CD8-positive, alpha-beta memory T cell (primary cell): ENCODE data around the gene RPS6KA4. TPM values are rescaled to one million over a fixed set of nuclear protein-coding genes. Genes with fewer than 3 reads are reported as not detected.

Experiments
- CTCF ChIA-PET: fragments of 350-600 bp; sonication (Branson Sonifier 250); formaldehyde crosslinking; loops from one replicate; lab custom pipeline; 2021; ENCODE audit warnings: antibody characterized with exemption; lab: Charles Lee
- POLR2A ChIA-PET: fragments of 350-600 bp; sonication (Branson Sonifier 250); formaldehyde crosslinking; loops from one replicate; lab custom pipeline; 2021; ENCODE audit warnings: antibody characterized with exemption; lab: Charles Lee
- DNase-seq, 5 donors: peaks; one replicate each; pipeline versions ENCODE4 v3.0.0 to v3.0.0-alpha.2; 2020 to 2022; ENCODE audit warnings: mixed read lengths in 1 of 5
- H3K27ac ChIP-seq: one replicate; pipeline ENCODE4 v1.7.0; 2013; ENCODE audit warnings: low read depth, mild to moderate bottlenecking, low read length, moderate library complexity
- H3K27me3 ChIP-seq: 2 replicates; pipeline ENCODE4 v1.7.0; 2013; ENCODE audit warnings: low read length, mild to moderate bottlenecking; ENCODE audit not compliant: insufficient read depth, poor library complexity, severe bottlenecking
- H3K36me3 ChIP-seq: 2 replicates; pipeline ENCODE4 v1.7.0; 2013; ENCODE audit warnings: mild to moderate bottlenecking, low read length, moderate library complexity; ENCODE audit not compliant: insufficient read depth
- H3K4me1 ChIP-seq: 2 replicates; pipeline ENCODE4 v1.7.0; 2013; ENCODE audit warnings: mild to moderate bottlenecking, low read length, moderate library complexity; ENCODE audit not compliant: insufficient read depth
- H3K4me3 ChIP-seq: 2 replicates; pipeline ENCODE4 v1.7.0; 2013; ENCODE audit warnings: mild to moderate bottlenecking, low read length
- H3K9me3 ChIP-seq: 2 replicates; pipeline ENCODE4 v1.7.0; 2013; ENCODE audit warnings: mild to moderate bottlenecking, low read length
- H3K27ac Mint-ChIP-seq, 8 donors: one replicate each; pipeline ENCODE4 v1.8.0; 2020 to 2021; ENCODE audit warnings: mixed read lengths in 8 of 8, mild to moderate bottlenecking in 6 of 8, inconsistent platforms in 3 of 8, moderate library complexity in 3 of 8
- H3K27me3 Mint-ChIP-seq, 2 donors: one replicate each; pipeline ENCODE4 v1.8.0; 2020 to 2021; ENCODE audit warnings: mixed read lengths in 2 of 2, mild to moderate bottlenecking in 1 of 2, moderate library complexity in 1 of 2
- H3K36me3 Mint-ChIP-seq, 3 donors: one replicate each; pipeline ENCODE4 v1.8.0; 2020 to 2021; ENCODE audit warnings: mixed read lengths in 3 of 3, inconsistent platforms in 1 of 3, mild to moderate bottlenecking in 1 of 3
- H3K4me1 Mint-ChIP-seq, 3 donors: one replicate each; pipeline ENCODE4 v1.8.0; 2020 to 2021; ENCODE audit warnings: mixed read lengths in 3 of 3, inconsistent platforms in 1 of 3, mild to moderate bottlenecking in 1 of 3
- H3K4me3 Mint-ChIP-seq, 7 donors: one replicate each; pipeline ENCODE4 v1.8.0; 2020 to 2021; ENCODE audit warnings: mixed read lengths in 7 of 7, mild to moderate bottlenecking in 6 of 7, moderate library complexity in 4 of 7, inconsistent platforms in 2 of 7
- H3K9me3 Mint-ChIP-seq, 5 donors: one replicate each; pipeline ENCODE4 v1.8.0; 2020 to 2022; ENCODE audit warnings: mixed read lengths in 5 of 5, mild to moderate bottlenecking in 3 of 5, moderate library complexity in 2 of 5, inconsistent platforms in 1 of 5
- polyA plus RNA-seq: library from polyadenylated mRNA; unstranded; fragments of 300-500 nt; fragmentation: Illumina TruSeq; gene quantifications from one replicate; pipeline ENCODE4 v1.2.3, GENCODE V29; 2021
- total RNA-seq, 2 experiments: library from RNA; stranded (reverse); gene quantifications; one replicate each; pipeline ENCODE4 v1.2.3, GENCODE V29; 2021

RPS6KA4 gene
- total and polyA plus RNA-seq, 3 experiments from 2014 or later, result 15.9 to 39.0 (median 38.0) TPM

DNA sequence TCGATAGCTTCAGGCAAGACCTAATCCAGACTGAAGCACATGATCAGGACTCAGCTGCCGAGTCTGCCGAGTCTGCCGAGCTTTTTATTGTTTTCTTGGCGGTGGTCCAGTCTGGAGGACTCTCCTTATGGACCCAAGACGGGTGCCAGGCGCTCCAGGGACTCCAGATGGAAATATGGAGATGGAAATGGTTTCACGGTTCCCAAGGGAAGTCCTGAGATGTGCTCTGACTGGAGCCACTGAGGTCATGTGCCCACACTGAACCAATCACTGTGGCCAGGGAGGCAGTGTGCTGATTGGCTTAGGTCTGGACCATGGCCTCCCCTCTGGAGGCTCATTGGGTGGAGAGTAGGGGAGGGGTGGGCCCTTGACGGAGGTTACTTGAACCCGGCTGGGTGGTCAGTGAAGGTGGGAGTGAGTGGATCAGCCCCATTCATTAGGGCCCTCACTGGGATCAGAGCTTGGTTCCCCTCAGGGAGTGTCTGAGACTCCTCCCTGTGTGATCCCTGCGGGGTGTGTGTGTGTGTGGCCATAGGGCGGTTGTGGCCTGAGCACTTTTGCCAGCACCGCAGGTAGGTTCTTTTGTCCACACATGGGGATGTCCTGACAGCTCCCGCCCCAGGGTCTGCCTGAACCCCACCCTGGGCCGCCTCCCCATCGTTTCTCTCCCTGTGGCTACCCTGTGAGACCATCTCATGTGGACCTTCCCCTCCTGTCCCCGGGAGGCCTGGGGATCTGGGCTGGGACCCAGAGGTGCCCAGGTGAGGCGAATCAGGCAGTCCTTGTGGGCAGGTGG, 14.0 kb downstream of the RPS6KA4 start:
- H3K4me3 Mint-ChIP-seq, result no peak overlapping the region
- no peak overlapping the region for H3K27ac Mint-ChIP-seq
- peaks cover 0 to 24% (median 1%) of the 10 kb centered on the region in 3 donors for H3K36me3 Mint-ChIP-seq
- Histone ChIP-seq H3K4me1 (no peaks in the 10 kb centered on the region), H3K9me3 (no peaks in the 10 kb centered on the region), H3K4me3 (no peak overlapping the region), H3K27me3 (no peaks in the 10 kb centered on the region), H3K27ac (no peak overlapping the region), H3K36me3 (no peaks in the 10 kb centered on the region)
- DNase-seq, result no peak
- ChIA-PET CTCF (no interaction called here), POLR2A (no interaction called here)
- H3K27me3 Mint-ChIP-seq, result peaks cover 0 to 1% of the 10 kb centered on the region in 2 donors
- no peaks in the 10 kb centered on the region for H3K4me1 Mint-ChIP-seq
- H3K9me3 Mint-ChIP-seq, result no peaks in the 10 kb centered on the region

DNA sequence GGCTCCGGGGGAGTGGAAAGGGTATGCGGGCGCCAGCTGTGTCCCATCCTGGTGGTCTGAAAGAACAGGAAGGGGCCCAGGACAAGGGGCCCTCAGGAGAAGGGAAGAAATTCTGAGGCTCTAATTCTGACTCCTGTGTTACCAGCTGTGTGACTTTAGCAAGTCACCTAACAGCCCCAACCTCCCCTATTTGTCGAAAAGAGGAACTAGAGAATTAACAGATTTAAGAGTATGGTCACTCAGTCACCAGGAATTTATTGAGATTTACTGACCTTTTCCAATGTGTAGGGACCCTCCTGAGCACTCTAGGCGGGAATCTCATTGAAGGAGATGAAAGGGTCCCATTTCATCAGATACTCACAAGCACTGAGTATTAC, 14.6 kb downstream of the RPS6KA4 start:
- H3K36me3 ChIP-seq, result no peaks in the 10 kb centered on the region
- Mint-ChIP-seq H3K36me3 (peaks cover 0 to 21% (median 1%) of the 10 kb centered on the region in 3 donors), H3K4me1 (no peaks in the 10 kb centered on the region), H3K4me3 (no peak overlapping the region), H3K9me3 (no peaks in the 10 kb centered on the region), H3K27ac (no peak overlapping the region), H3K27me3 (peaks cover 0 to 1% of the 10 kb centered on the region in 2 donors)
- H3K27ac ChIP-seq, result no peak overlapping the region
- H3K4me1 ChIP-seq, result no peaks in the 10 kb centered on the region
- POLR2A ChIA-PET, result no interaction called here
- no peaks in the 10 kb centered on the region for H3K27me3 ChIP-seq
- CTCF ChIA-PET, result no interaction called here
- H3K9me3 ChIP-seq, result no peaks in the 10 kb centered on the region
- H3K4me3 ChIP-seq, result no peak overlapping the region
- no peak for DNase-seq

DNA sequence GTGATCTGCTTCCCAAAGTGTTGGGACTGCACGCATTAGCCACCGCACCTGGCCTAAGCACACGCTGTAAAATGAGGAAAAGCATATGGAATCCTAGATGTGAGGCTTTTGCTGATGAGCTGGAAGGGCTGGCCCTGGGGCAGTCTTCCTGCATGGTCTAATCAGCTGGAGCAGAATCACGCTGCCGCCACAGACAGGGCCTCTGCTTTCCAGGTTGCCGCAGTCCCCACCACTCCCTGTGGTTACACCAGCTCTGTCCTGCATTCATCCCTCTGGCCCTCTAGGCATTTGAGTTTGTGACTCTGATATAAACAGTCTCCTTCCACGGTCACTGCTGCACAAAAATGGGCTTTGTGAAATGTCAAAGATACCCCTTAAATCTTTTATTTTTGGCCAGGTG, 17.1 kb downstream of the RPS6KA4 start:
- H3K27me3 ChIP-seq, result no peaks in the 10 kb centered on the region
- Mint-ChIP-seq H3K4me1 (no peaks in the 10 kb centered on the region), H3K27me3 (no peaks in the 10 kb centered on the region), H3K9me3 (no peaks in the 10 kb centered on the region), H3K27ac (no peak overlapping the region), H3K4me3 (no peak overlapping the region), H3K36me3 (peaks cover 0 to 3% (median 0%) of the 10 kb centered on the region in 3 donors)
- DNase-seq, result no peak
- H3K4me3 ChIP-seq, result no peak overlapping the region
- no peaks in the 10 kb centered on the region for H3K9me3 ChIP-seq
- ChIA-PET CTCF (no interaction called here), POLR2A (no interaction called here)
- no peaks in the 10 kb centered on the region for H3K36me3 ChIP-seq
- H3K4me1 ChIP-seq, result no peaks in the 10 kb centered on the region
- no peak overlapping the region for H3K27ac ChIP-seq

DNA sequence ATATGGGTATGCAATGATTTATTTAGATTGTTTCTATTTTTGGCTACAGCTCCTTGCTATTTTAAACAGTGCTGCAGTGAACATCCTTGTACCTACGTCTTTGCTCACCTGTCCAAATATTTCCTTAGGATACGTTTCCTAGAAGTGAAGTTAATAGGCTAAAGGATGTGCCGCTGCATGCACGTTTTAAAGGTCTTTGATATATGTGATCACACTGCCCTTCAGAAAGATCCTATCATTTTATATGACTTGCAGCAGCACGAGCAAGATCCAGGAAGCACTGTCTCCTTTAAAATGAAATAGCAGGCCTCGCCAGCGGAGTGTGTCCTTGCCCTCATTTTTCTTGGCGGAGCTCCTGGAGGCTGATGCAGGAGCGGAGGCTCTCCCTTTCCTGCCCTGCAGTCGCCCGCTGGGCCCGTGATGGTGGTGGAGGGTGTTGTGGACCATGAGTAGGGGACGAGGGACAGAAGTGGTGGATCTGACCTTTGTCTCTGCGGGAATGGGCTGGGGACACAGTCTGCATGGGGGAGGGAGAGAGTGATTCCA, 19.4 kb downstream of the RPS6KA4 start:
- no peak overlapping the region for H3K27ac ChIP-seq
- no peaks in the 10 kb centered on the region for H3K9me3 Mint-ChIP-seq
- H3K36me3 Mint-ChIP-seq, result no peaks in the 10 kb centered on the region
- ChIA-PET POLR2A (no interaction called here), CTCF (no interaction called here)
- H3K4me3 ChIP-seq, result no peak overlapping the region
- no peaks in the 10 kb centered on the region for H3K9me3 ChIP-seq
- no peaks in the 10 kb centered on the region for H3K36me3 ChIP-seq
- DNase-seq, result no peak
- no peaks in the 10 kb centered on the region for H3K4me1 ChIP-seq
- no peaks in the 10 kb centered on the region for H3K27me3 Mint-ChIP-seq
- no peaks in the 10 kb centered on the region for H3K4me1 Mint-ChIP-seq
- no peak overlapping the region for H3K27ac Mint-ChIP-seq
- no peak overlapping the region for H3K4me3 Mint-ChIP-seq
- H3K27me3 ChIP-seq, result no peaks in the 10 kb centered on the region

DNA sequence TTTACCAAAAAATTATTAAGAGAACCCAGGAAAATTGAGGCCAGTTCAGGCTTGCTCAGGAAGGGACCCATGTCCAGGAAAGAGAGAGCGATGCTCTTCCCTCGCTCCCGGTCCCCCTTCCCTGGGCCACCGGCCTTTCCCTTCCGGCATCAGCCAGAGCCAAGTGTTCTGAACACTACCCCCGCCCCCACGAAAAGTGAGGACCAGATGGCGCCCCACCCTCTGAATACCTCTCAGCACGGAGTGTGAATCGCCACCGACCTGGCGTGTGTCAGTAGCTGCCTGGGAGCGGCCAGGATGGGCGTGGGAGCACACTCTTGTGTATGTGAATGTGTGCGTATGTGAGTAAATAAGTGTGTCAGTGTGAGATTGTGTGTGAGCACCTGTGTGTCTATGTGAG, 20.2 kb downstream of the RPS6KA4 start:
- POLR2A ChIA-PET, result no interaction called here
- CTCF ChIA-PET, result no interaction called here

DNA sequence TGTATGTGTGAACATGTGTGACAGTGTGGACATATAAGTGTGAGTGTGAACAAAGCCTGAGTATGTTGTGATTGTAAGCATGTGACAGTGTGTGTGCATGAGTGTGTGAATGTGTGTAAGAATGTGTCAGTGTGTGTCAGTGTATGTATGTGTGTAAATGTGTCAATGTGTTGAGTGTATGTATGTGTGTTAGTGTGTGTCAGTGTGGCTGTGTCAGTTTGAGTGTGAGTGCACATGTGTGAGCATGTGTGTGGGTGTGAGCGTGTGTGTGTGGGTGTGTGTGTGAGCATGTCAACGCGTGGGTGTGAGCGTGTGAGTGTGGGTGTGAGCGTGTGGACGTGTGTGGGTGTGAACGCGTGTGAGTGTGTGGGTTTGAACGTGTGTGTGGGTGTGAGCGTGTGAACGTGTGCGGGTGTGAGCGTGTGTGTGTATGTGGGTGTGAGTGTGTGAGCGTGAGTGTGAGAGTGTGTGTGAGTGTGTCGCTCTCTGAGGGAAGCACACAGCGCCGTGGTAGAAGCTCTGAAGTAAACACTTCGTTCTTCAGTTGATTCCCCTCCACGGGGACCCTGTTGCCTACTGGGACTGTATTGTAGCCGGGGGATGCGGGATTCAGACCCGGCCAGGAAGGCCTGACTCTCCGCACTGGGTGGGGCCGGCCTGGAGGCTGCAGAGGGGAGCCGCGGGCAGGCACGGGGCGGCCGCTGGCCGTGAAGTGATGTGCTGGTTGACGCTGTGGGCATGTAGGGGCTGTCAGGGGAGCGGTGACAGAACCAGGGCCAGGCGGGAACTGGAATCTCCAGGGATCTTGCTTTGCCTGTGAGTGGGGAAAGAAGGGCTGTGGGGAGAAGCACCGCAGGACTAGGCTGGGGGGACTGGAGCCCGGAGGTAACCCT, 21.1 kb downstream of the RPS6KA4 start:
- Mint-ChIP-seq H3K27me3 (peaks cover 0 to 2% of the 10 kb centered on the region in 2 donors), H3K9me3 (no peaks in the 10 kb centered on the region), H3K36me3 (no peaks in the 10 kb centered on the region), H3K27ac (no peak overlapping the region), H3K4me1 (no peaks in the 10 kb centered on the region), H3K4me3 (no peak overlapping the region)
- no peak for DNase-seq
- H3K4me3 ChIP-seq, result no peak overlapping the region
- no peaks in the 10 kb centered on the region for H3K9me3 ChIP-seq
- POLR2A ChIA-PET, result no interaction called here
- H3K4me1 ChIP-seq, result no peaks in the 10 kb centered on the region
- H3K36me3 ChIP-seq, result no peaks in the 10 kb centered on the region
- CTCF ChIA-PET, result no interaction called here
- peaks cover 6% of the 10 kb centered on the region for H3K27me3 ChIP-seq
- H3K27ac ChIP-seq, result no peak overlapping the region

More for the DNA sequence above, 20.2 kb downstream of the RPS6KA4 start:
- no peaks in the 10 kb centered on the region for H3K4me1 Mint-ChIP-seq
- no peaks in the 10 kb centered on the region for H3K9me3 Mint-ChIP-seq
- Histone ChIP-seq H3K27ac (no peak overlapping the region), H3K9me3 (no peaks in the 10 kb centered on the region), H3K36me3 (no peaks in the 10 kb centered on the region), H3K27me3 (peaks cover 2% of the 10 kb centered on the region), H3K4me3 (no peak overlapping the region), H3K4me1 (no peaks in the 10 kb centered on the region)
- H3K27me3 Mint-ChIP-seq, result peaks cover 0 to 2% of the 10 kb centered on the region in 2 donors
- no peak for DNase-seq
- H3K4me3 Mint-ChIP-seq, result no peak overlapping the region
- H3K27ac Mint-ChIP-seq, result no peak overlapping the region
- no peaks in the 10 kb centered on the region for H3K36me3 Mint-ChIP-seq

DNA sequence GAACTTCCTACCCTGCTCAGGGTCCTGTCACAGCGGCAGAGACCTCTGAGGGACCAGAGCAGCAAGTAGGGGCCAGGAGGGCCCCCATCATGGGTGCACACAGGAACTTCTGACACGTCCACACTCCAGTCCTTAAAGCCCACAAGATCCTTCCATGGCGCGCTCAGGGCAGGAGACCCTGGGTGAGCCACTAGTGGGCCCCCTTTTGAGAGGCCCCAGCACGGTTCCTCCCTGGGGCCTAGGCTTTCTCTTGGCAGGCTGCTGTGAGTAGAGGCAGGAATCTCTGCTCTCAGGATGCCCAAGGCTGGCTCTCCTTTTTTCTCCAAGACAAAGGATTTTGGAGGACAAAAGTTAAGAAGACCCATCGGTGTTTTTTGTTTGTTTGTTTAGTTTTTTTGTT, 22.4 kb downstream of the RPS6KA4 start:
- H3K27me3 ChIP-seq, result peaks cover 6% of the 10 kb centered on the region
- no peaks in the 10 kb centered on the region for H3K4me1 ChIP-seq
- Mint-ChIP-seq H3K27ac (no peak overlapping the region), H3K27me3 (peaks cover 0 to 2% of the 10 kb centered on the region in 2 donors), H3K9me3 (no peaks in the 10 kb centered on the region), H3K36me3 (no peaks in the 10 kb centered on the region), H3K4me1 (peaks cover 0 to 5% (median 4%) of the 10 kb centered on the region in 3 donors), H3K4me3 (no peak overlapping the region)
- POLR2A ChIA-PET, result no interaction called here
- CTCF ChIA-PET, result no interaction called here
- no peak for DNase-seq
- H3K27ac ChIP-seq, result no peak overlapping the region
- H3K36me3 ChIP-seq, result no peaks in the 10 kb centered on the region
- no peak overlapping the region for H3K4me3 ChIP-seq
- H3K9me3 ChIP-seq, result no peaks in the 10 kb centered on the region

DNA sequence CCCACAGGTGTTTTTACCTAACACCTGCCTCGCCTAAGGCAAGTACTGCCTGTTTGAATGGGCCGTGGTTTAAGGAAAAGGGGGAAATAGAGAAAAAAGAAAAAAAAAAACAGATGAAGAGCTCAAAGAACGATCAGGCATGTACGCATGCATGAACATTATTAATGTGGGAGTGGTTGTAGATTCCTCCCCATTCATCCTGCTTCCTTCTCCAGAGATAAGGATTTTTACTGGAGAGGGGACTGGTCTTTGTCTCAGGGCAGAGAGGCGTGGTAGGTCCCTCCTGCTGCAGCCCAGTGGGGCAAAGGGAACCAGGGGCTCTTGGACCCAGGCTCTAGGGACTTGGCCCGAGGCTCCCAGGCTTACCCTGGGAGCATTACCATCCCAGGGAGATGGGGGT, 23.1 kb downstream of the RPS6KA4 start:
- ChIA-PET CTCF (no interaction called here), POLR2A (no interaction called here)
- Mint-ChIP-seq H3K4me1 (peaks cover 3 to 12% (median 5%) of the 10 kb centered on the region in 3 donors), H3K4me3 (no peak overlapping the region), H3K36me3 (no peaks in the 10 kb centered on the region), H3K9me3 (no peaks in the 10 kb centered on the region), H3K27ac (no peak overlapping the region), H3K27me3 (peaks cover 0 to 3% of the 10 kb centered on the region in 2 donors)
- H3K36me3 ChIP-seq, result no peaks in the 10 kb centered on the region
- no peak overlapping the region for H3K4me3 ChIP-seq
- no peaks in the 10 kb centered on the region for H3K4me1 ChIP-seq
- peaks cover 6% of the 10 kb centered on the region for H3K27me3 ChIP-seq
- H3K27ac ChIP-seq, result no peak overlapping the region
- no peak for DNase-seq
- no peaks in the 10 kb centered on the region for H3K9me3 ChIP-seq
